SK-N-SH treated with all-trans-retinoic acid at 6 μM for 48 hours (cell line): ENCODE data around the gene NBAS.

Source experiments
- BACH2 ChIP-seq: fragments of 250-450 bp; sonication (Bioruptor Pico); IDR thresholded peaks from 2 replicates; pipeline ENCODE4 v1.9.0; 2021; ENCODE audit warnings: mild to moderate bottlenecking, borderline replicate concordance
- ESRRG ChIP-seq: fragments of 250-450 bp; sonication (Bioruptor Pico); IDR thresholded peaks from 2 replicates; pipeline ENCODE4 v1.6.1; 2021; ENCODE audit warnings: mild to moderate bottlenecking
- OSR1 ChIP-seq: fragments of 250-450 bp; sonication (Bioruptor Pico); IDR thresholded peaks from 2 replicates; pipeline ENCODE4 v1.8.0; 2022; ENCODE audit warnings: moderate library complexity, mild to moderate bottlenecking, inconsistent platforms
- PATZ1 ChIP-seq: fragments of 250-450 bp; sonication (Bioruptor Pico); IDR thresholded peaks from 2 replicates; pipeline ENCODE4 v1.8.0; 2020; ENCODE audit warnings: mild to moderate bottlenecking, moderate library complexity, borderline replicate concordance
- SNAI2 ChIP-seq: fragments of 250-450 bp; sonication (Bioruptor Pico); IDR thresholded peaks from 2 replicates; pipeline ENCODE4 v1.5.0; 2020; ENCODE audit warnings: mild to moderate bottlenecking, moderate library complexity
- ZNF8 ChIP-seq: fragments of 450-650 bp; formaldehyde crosslinking; IDR thresholded peaks from 2 replicates; pipeline ENCODE4 v1.5.0; 2020; ENCODE audit warnings: mild to moderate bottlenecking, moderate library complexity
- TF ChIP-seq, protein P1 (sequence below): fragments of 250-450 bp; sonication (Bioruptor Pico); IDR thresholded peaks from 2 replicates; pipeline ENCODE4 v1.5.1; 2020; ENCODE audit warnings: low read depth, mild to moderate bottlenecking, moderate library complexity

- TF ChIP-seq PATZ1 (0 out of 2 replicates have a peak, but pooled peaks have one; percentile 45), ESRRG (CRISPR knock-in tag) (no peak), OSR1 (CRISPR knock-in tag) (no peak), SNAI2 (CRISPR knock-in tag) (peak; percentile 85), ZNF8 (peak; percentile 37), BACH2 (CRISPR knock-in tag) (no peak)
- TF ChIP-seq, protein P1, sequence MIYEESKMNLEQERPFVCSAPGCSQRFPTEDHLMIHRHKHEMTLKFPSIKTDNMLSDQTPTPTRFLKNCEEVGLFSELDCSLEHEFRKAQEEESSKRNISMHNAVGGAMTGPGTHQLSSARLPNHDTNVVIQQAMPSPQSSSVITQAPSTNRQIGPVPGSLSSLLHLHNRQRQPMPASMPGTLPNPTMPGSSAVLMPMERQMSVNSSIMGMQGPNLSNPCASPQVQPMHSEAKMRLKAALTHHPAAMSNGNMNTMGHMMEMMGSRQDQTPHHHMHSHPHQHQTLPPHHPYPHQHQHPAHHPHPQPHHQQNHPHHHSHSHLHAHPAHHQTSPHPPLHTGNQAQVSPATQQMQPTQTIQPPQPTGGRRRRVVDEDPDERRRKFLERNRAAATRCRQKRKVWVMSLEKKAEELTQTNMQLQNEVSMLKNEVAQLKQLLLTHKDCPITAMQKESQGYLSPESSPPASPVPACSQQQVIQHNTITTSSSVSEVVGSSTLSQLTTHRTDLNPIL (CRISPR knock-in tag): no peak
These were observed 30.7 kb upstream of the NBAS start, which contains the start of gene DDX1 for GRCh38 chr2:15591692-15592463.
